Glomerular visceral epithelial cell (primary cell): Measurements from ENCODE around the gene PSTK.
A peak's percentile ranks its signal among the peaks of the same experiment; 100 is the strongest.

Experiments used
- DNase-seq: peaks from one replicate; pipeline ENCODE4 v3.0.0-alpha.2; 2016; ENCODE audit errors: extremely low spot score

The PSTK gene, protein sequence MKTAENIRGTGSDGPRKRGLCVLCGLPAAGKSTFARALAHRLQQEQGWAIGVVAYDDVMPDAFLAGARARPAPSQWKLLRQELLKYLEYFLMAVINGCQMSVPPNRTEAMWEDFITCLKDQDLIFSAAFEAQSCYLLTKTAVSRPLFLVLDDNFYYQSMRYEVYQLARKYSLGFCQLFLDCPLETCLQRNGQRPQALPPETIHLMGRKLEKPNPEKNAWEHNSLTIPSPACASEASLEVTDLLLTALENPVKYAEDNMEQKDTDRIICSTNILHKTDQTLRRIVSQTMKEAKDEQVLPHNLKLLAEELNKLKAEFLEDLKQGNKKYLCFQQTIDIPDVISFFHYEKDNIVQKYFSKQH

GRCh38 chr10:122980209-122981065 lies at the start of gene PSTK:
Gene PSTK, plus strand, starts transcription at chr10:122980401. Its CDS starts 79 bp downstream, at chr10:122980480.
- DNase-seq = peak; percentile 90

GRCh38 chr10:122931088-122931906 lies 48.9 kb upstream of the PSTK start:
- peak; percentile 31 for DNase-seq

- DNase-seq = no peak
Measured at GRCh38 chr10:122939133-122939855, 40.9 kb upstream of the PSTK start.

DNA sequence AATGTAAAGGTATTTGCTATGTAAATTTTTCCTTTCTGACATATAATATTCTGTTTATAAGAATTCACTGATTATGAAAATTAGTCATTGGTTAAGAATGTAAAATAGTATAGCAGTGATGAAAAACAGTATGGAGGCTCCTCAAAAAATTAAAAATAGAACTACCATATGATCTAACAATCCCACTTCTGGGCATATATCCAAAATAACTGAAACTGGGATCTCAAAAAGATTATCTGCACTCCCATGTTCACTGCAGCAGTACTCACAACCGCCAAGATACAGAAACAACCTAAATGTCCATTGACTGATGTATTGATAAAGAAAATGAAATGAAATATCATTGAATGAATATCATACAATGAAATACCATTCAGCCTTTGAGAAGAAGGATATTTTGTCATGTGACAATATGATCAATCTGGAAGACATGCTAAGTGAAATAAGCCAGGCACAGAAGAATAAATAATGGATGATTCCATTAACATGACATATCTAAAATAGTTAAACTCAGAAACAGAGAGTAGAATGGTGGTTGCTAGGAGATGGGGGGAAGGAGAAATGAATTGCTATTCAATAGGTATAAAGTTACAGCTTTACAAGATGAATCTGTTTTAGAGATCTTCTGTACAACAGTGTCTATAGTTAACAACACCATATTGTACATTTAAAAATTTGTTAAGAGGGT lies 40.2 kb upstream of the PSTK start:
- DNase-seq = no peak

- DNase-seq = no peak
Measured at GRCh38 chr10:122949296-122949695, 30.9 kb upstream of the PSTK start.

- DNase-seq = peak; percentile 99
Measured at GRCh38 chr10:122953902-122954730, 26.1 kb upstream of the PSTK start, which contains the start of gene C10orf88. Gene C10orf88, minus strand, starts transcription at chr10:122954227. Its CDS starts 49 bp downstream, at chr10:122954178.

GRCh38 chr10:122954731-122955050 lies 25.5 kb upstream of the PSTK start:
- DNase-seq = no peak

DNA sequence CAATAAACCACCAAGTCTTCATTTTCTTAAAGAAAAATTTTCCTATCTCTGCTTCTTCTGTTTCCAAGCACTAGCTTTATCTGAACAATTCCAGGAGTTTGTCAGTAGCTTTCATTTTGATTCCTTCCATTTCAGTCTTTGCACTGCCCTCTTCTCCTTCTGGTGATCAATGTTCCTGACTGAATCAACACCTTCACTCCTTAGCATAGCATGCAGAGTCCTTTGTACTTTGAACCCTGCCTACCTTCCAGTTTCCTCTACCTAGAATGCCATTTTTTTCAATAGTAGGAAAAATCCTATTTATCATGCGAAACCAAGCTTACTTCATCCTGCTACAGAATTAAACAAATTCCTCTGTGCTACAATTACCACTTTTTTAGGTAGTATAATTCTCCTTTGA lies 24.3 kb upstream of the PSTK start:
- no peak for DNase-seq

DNA sequence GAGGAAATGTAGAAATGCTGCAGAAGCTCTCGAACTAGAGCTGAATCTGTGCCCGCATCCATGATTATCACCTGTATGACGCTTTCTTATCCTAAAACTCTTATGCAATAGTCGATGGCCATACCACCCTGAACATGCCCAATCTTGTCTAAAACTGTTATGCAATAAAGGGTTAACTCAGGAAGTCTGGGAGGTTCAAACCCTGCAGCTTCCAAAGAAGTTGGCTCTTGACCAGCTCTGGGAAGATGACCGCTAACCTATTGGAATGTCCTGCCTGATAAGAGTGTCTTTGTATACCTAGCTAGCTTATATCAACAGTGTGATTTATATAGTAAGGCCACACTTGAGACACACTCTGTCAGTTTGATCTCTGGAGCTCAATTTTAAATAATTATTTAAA lies 22.7 kb upstream of the PSTK start:
- DNase-seq = no peak

DNA sequence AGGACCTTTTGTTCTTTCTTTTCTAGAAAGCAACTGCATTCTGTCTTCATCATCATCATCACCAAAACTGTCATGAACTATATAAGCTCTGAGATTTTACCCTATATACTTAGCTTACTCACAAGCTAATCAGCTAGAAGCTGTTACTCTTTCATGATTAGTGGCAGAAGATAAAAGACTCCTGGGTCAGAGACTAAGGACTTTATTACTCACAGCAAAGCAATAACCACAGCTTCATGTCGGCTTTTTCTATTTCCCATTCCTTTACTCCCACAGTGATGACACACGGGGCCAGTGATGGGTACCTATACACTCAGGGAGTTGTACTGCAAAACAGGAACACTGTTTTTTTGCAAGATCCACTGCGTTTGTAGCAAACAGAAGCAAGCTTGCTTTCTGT lies 17.8 kb upstream of the PSTK start:
- no peak for DNase-seq

DNA sequence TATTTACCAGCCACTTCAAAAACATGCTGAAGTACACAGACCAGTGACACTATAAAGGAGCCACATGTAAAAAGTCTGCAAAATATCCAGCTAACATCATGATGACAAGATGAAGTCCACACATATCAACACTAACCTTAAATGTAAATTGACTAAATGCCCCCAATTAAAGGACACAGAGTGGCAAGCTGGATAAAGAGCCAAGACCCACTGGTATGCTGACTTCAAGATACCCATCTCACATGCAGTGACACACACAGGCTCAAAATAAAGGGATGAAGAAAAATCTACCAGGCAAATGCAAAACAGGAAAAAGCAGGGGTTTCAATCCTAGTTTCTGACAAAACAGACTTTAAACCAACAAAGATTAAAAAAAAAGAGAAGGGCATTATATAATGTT lies 13.3 kb upstream of the PSTK start:
- no peak for DNase-seq

- DNase-seq = no peak
Measured at GRCh38 chr10:122968698-122969097, 11.5 kb upstream of the PSTK start.

DNA sequence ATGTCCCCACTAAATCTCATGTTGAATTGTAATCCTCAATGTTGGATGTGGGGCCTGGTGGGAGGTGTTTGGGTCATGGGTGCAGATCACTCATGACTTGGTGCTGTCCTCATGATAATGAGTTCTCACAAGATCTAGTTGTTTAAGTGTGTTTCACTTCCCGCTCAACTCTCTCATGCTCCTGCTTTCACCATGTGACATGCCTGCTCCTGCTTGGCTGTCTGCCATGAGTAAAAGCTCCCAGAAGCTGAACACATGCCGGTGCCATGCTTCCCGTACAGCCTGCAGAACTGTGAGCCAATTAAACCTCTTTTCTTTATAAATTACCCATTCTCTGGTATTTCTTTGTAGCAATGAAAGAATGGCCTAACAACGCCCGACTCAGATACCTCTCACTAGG lies 6.2 kb upstream of the PSTK start:
- DNase-seq = no peak

DNA sequence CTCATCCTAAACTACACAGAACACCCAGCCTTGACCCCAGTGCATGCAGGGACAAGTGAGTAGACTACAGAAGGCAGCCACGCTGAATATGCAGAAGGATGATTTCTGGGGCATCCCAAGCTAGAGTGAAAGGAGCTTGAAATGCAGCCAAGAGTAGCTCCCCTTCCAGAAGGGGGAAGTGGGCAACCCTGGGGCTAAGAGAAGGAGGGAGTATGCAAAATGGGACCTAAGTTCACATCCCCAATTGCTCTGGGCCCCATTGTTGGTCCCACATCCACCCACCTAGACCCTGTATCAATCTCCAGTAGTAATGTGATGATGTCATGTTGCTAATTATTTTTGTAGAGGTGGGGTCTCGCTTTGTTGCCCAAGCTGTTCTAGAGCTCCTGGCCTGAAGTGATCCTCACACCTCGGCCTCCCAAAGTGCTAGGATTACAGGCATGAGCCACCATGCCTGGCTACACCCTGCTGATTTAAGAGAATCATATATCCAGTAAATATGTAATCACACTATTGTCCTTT lies 5.6 kb upstream of the PSTK start:
- DNase-seq = no peak

DNA sequence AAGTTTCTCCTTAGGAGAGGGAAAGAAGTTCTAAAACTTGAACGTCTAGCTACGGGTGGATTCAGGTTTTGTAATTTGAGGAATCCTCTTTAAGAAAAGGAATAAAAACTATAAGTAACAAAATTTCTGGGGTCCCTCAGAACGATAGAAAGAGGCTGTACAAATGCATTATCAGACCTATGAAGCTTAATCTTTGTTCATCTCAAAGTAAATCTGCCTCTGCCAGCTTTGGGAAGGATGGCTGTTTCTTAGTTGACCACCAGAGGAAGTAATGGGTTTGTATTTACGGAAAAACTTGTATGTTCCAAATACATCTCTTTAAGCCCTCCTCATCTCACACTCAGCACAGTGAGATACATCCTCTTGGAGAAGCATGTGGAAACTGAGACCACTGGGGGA lies 864 bp downstream of the PSTK start:
- DNase-seq = peak; percentile 39

- DNase-seq = no peak
Measured at GRCh38 chr10:122983898-122984297, 3.7 kb downstream of the PSTK start.

DNA sequence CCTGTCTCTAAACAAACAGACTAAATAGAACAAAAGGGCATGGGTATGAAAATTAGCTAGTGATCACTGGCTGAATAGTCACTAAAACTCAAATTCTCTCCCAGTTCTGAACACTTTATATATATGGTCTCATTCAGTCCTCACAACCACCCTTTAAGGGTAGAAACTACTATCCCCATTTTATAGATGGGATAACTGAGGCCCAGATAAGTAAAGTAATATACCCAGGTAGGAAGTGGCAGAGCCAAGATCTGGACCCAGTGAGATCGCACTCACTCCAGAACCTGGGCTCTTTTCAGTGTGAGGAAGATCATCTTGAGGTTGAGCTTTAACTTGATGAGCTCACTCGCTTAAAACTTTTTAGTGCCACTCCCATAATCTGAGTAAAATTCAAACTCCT lies 4.5 kb downstream of the PSTK start:
- no peak for DNase-seq

GRCh38 chr10:122986335-122986734 lies 6.1 kb downstream of the PSTK start:
- DNase-seq = no peak

GRCh38 chr10:122988501-122988900 lies 8.3 kb downstream of the PSTK start:
- DNase-seq = no peak

- DNase-seq = no peak
Measured at GRCh38 chr10:122990278-122990677, 10.1 kb downstream of the PSTK start.
